ENCODE data around the gene ITIH4.

GRCh38 chr3:52789746-52790040 is 40.8 kb downstream of the ITIH4 start:
- TF ChIP-seq, protein P1, sequence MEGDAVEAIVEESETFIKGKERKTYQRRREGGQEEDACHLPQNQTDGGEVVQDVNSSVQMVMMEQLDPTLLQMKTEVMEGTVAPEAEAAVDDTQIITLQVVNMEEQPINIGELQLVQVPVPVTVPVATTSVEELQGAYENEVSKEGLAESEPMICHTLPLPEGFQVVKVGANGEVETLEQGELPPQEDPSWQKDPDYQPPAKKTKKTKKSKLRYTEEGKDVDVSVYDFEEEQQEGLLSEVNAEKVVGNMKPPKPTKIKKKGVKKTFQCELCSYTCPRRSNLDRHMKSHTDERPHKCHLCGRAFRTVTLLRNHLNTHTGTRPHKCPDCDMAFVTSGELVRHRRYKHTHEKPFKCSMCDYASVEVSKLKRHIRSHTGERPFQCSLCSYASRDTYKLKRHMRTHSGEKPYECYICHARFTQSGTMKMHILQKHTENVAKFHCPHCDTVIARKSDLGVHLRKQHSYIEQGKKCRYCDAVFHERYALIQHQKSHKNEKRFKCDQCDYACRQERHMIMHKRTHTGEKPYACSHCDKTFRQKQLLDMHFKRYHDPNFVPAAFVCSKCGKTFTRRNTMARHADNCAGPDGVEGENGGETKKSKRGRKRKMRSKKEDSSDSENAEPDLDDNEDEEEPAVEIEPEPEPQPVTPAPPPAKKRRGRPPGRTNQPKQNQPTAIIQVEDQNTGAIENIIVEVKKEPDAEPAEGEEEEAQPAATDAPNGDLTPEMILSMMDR (IDR thresholded peaks at IDR 0.05): no peak
- TF ChIP-seq EZH2 (IDR thresholded peaks at IDR 0.05; ENCODE audit: borderline replicate concordance, insufficient read depth, low read depth, low read length, poor library complexity, severe bottlenecking): no peak

All from B cell (primary cell).